T-helper 2 cell treated with Interferon-gamma antibody and Interleukin-4, amounts not matched to agents 100 ng/mL and 5 ng/mL, for 36 hours (primary cell): ENCODE results near the gene ARID3A. TPM values are rescaled to one million over a fixed set of nuclear protein-coding genes. Genes with fewer than 3 reads are reported as not detected.

Source experiments
- intact Hi-C: fragments of 100-400 bp; cut with micrococcal nuclease; formaldehyde crosslinking; loops from one replicate; pipeline ENCODE4 v1.15.1; 2023
- total RNA-seq: library from RNA; stranded (reverse); gene quantifications from 2 replicates; pipeline ENCODE4 v1.2.3, GENCODE V29; 2022

The ARID3A gene
- total RNA-seq, 1 donor from 2014 or later, result 26.8 TPM

DNA sequence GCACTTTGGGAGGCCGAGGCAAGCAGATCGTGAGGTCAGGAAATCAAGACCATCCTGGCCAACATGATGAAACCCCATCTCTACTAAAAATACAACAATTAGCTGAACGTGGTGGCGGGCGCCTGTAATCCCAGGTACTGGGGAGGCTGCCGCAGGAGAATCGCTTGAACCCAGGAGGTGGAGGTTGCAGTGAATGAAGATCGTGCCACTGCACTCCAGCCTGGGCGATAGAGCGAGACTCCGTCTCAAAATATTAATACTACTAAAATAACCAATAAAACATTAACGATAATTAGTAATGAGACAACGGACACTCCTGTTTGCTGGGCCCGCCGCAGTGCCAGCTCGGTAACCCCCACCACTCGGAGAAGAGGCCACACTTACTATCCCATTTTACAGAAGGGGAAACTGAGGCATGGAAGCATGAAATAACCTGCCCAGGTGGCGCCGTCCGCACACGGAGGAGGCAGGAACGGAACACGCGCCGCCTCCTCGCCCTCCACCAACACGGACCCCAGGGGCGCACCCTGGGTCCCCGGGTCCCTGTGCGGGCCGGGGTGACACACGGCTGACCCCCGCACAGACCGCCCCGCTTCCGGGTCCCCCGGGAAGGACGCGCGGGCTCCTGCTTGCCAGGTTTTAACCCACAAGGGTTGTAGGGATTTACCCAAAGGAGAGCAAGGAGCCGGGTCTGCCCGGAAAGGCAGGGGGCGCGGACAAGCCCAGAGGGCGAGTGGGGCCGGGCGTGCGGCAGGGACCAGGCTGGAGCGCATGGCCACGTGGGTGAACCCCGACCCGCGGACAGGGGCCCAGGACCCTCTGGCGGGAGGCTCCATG, 14.4 kb upstream of the ARID3A start:
- intact Hi-C loops, result no loop called here

DNA sequence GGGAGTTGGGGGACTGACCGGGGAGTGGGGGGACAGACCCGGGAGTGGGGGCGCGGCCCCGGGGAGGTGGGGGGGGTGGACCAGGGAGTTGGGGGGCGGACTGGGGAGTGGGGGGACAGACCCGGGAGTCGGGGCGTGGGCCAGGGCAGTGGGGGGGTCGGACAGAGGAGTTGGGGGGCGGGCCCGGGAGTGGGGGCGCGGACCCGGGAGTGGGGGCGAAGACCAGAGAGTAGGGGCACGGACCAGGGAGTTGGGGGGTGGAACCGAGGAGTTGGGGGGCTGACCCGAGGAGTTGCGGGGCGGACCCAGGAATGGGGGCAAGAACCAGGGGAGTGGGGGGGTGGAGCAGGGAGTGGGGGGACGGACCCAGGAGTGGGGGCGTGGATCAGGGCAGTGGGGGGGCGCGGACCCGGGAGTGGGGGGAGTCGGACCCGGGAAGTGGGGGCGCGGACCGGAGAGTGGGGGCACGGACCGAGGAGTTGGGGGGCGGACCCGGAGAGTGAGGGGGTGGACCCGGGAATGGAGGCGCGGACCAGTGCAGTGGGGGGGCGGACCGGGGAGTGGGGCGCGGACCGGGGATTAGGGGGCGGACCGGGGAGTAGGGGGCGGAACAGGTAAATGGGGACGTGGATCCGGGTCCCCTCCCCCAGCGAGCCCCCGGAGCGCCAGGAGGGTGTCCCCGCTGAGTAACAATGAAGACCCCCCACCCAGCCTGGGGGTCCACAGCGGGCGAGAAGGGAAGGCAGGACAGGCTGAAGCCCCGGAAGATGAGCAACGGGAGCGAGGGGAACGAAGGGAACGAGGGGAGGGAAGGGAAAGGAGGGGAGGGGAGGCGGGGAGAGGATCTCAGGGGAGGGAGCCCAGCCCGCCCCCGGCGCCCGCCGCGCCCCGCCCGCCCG, 13.4 kb upstream of the ARID3A start:
- intact Hi-C loops, result no loop called here

DNA sequence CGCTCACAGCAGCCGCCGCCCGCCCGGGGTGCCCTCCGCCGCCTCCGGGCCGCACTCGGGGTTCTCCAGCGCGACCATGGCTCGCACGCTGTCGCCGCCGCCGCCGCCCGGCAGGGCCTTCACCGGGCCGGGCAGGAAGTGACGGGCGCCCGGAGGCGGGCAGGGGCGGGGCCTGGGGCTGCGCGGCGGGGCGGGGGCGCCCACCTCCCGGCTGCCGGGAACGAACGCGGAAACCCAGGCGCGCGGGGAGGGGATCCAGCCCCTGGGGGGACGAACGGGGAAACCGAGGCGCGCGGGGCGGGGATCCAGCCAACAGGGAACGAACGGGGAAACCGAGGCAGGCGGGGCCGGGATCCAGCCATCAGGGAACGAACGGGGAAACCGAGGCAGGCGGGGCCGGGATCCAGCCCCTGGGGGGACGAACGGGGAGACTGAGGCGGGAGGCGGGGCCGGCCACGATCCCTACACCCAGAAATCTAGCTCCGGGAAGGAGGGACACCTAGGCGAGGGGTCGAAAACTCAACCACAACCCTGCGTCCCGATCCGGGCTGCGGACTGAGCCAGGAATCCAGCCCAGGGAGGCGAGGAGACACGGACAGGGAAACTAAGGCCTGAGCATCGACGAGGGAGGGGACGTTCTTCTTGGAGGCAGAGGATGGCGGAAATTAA, 12.6 kb upstream of the ARID3A start, which contains the start of gene R3HDM4:
R3HDM4 (minus strand) TSS at position 140 of the 669 bp plus-strand sequence; CDS start at position 78, 62 bp downstream.
- intact Hi-C loops, result no loop called here

DNA sequence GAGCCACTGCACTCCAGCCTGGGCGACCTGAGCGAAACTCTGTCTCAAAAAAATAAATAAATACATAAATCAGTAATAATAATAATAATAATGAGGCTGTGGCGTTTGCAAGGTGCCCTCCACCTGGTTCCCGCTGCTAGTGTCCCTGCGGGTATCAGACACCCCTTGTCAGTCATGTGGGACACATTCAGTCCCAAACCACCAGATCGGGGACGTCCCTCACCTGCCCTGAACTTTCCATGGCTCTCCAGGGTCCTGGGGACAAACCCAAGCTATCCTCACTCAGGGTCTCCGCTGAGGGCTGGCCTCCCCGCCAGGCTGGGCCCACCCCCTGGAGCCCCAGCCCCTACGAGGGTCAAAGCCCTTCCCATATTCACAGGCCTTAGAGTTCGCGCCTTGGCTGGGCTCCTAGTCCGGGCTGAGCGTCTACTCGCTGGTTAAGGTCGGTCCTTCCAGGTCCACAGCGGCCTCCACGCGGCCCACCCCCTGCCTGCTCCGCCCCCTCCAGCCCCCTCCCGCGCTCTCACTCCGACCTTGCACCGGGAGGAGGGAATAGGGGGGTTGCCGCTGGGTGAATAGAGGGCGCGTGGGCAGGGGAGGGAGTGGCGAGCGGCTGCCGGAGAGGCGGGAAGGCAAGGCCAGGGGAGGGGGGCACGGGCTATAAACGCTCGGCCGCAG, 9.1 kb upstream of the ARID3A start:
- intact Hi-C loops, result no loop called here

DNA sequence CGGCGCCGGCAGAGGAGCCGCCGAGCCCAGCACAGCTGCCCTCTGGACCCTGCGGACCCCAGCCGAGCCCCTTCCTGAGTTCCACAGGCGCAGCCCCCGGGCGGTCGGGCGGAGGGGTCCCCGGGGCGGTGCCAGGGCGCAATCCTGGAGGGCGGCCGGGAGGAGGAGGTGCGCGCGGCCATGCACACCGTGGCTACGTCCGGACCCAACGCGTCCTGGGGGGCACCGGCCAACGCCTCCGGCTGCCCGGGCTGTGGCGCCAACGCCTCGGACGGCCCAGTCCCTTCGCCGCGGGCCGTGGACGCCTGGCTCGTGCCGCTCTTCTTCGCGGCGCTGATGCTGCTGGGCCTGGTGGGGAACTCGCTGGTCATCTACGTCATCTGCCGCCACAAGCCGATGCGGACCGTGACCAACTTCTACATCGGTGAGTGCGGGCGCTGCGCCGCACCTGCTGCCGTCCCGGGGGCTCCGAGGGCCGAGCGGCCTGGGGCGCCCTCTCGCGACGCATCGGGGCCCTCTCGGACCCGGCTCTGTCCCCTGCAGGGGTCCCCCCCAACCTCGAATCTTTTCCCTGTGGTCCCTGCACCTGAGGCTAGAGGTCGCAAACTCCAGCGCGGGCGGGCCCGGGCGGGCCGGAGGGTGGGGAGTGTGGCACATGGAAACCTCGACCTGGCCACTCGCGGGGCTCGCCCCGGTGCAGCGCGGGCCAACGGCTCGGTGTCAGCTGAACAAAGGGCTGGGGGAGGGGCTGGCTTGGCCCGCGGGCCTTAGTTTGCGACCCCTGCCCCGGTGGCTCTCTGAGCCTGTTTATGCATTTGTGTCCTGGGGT, 8.3 kb upstream of the ARID3A start, which contains the start of gene KISS1R:
KISS1R (plus strand) TSS at position 11 of the 829 bp plus-strand sequence; CDS start at position 181, 170 bp downstream.
- intact Hi-C loops, result no loop called here

DNA sequence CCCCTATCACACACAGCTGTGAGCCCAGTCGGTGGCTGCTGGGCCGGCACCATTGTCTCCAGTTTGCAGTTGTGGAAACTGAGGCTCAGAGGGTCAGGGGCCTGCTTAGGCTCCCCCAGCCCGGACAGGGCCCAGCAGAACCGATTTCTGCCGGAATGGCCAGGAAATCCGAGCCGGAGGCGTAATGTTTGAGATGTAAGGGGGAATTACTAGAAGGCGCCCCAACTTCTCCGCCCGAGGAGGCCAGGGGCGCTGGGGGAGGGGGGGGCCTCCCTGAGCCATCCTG, 7.7 kb upstream of the ARID3A start:
- intact Hi-C loops, result no loop called here

DNA sequence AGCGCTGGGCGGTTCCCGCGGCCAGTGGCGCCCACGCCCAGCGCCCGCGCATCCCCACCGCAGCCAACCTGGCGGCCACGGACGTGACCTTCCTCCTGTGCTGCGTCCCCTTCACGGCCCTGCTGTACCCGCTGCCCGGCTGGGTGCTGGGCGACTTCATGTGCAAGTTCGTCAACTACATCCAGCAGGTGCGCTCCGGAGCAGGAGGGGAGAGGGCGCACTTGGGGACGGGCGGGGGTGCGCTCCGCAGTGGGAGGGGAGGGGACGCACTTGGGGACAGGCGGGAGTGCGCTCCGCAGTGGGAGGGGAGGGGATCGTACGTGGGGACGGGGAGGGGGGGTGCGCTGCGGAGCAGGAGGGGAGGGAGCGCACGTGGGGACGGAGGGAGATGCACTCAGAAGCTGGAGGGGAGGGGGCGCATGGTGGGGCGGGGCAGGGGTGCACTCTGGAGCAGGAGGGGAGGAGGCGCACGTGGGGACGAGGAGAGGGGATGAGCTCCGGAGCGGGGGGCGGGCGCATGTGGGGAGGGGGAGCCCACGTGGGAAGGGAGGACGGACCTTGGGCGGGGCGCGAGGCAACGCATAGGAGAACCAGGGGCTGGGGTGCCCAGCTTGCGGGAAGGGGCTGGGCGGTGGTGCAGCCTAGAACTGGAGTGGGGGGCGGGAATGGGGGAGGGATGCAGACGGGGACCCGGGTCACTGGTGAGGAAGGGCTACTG, 7.2 kb upstream of the ARID3A start:
- intact Hi-C loops, result no loop called here

DNA sequence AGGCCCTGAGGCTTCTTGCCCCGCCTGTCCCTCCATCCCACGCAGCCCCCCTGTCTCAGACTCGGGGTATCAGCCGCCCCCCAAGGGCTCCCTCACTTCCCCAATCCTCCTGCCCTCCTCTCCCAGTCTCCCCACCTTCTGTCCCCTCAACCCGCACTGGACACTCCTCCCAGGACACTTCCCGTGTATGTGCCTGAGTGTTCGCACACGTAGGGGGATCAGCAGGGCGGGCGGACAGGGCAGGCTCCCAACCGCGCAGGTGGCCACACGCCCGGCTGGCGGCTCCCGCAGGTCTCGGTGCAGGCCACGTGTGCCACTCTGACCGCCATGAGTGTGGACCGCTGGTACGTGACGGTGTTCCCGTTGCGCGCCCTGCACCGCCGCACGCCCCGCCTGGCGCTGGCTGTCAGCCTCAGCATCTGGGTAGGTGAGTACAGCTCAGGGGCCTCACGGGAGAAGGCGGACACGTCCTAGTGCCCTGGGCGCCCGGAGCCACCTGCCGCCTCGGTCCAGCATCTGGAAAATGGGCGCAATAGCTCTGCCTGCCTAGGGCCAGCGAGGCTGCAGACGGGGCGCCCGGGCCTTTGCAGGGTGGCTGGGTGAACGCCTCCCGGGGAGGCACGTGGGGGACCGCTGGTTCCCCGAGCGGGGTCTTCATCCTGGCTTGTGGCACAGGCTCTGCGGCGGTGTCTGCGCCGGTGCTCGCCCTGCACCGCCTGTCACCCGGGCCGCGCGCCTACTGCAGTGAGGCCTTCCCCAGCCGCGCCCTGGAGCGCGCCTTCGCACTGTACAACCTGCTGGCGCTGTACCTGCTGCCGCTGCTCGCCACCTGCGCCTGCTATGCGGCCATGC, 6.4 kb upstream of the ARID3A start:
- intact Hi-C loops, result loop anchor here (1.0 kb wide), 1 partner anchor 56 kb away; no protein-coding TSS in a partner anchor

DNA sequence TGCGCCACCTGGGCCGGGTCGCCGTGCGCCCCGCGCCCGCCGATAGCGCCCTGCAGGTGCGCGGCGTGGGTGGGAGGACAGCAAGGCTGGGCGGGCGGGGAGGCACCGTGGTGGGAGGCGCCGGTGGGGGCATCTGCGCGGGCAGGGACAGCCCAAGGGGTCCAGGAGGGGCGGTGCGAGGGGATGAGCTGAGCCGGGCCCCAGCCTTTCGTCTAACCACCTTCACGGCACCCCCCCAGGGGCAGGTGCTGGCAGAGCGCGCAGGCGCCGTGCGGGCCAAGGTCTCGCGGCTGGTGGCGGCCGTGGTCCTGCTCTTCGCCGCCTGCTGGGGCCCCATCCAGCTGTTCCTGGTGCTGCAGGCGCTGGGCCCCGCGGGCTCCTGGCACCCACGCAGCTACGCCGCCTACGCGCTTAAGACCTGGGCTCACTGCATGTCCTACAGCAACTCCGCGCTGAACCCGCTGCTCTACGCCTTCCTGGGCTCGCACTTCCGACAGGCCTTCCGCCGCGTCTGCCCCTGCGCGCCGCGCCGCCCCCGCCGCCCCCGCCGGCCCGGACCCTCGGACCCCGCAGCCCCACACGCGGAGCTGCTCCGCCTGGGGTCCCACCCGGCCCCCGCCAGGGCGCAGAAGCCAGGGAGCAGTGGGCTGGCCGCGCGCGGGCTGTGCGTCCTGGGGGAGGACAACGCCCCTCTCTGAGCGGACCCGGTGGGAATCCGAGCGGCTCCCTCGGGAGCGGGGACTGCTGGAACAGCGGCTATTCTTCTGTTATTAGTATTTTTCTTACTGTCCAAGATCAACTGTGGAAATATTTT, 5.6 kb upstream of the ARID3A start:
- intact Hi-C loops, result loop anchor here (1.0 kb wide), 1 partner anchor 57 kb away; no protein-coding TSS in a partner anchor

DNA sequence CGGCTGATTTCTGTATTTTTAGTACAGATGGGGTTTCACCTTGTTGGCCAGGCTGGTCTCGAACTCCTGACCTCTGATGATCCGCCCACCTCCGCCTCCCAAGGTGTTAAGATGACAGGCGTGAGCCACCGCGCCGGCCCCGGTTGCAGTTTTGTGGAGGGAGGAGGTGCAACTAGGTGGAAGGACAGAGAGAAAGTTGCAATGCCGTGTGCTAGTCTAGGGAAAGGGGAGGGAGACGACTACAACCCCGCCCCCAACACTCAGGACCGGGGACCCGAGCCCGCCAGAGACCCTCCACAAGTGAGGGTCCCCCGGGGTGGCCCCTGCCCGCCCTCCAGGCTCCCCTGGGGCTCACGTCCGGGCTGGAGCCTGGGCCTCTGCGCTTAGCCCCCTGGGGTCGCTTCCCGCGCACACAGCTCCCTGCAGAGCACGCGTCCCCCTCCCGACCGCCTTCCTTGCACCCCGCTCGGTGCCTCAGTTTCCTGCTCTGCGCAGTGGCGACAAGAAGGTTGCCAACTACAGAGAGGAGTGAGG, 1.2 kb upstream of the ARID3A start:
- intact Hi-C loops, result loop anchor here (1.0 to 5.0 kb wide), 3 partner anchors 43 to 127 kb away; partner anchors contain the start of genes PTBP1 and WDR18

DNA sequence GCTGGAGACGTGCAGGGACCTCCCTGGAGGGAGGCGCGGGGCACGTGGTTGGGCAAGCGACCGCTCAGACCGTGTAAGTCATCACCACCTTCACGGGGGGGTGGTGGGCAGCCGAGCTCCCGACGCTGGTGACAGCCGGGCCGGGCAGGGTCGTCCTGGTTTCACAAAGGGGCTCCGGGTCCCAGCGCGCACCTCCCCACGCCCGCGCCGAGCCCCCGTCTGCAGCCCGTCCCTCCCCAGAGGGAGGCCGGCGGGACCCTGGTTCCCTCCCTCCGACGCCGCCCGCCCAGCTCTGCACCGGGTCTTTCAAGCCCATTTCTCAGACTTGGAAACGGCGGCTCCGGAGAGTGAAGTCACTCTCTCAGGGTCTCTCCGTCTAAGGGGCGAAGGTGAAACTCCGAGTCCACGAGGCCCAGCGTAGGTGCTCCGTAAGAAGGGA, 729 bp upstream of the ARID3A start:
- intact Hi-C loops, result loop anchor here (1.0 to 5.0 kb wide), 3 partner anchors 42 to 128 kb away; partner anchors contain the start of genes PTBP1 and WDR18

DNA sequence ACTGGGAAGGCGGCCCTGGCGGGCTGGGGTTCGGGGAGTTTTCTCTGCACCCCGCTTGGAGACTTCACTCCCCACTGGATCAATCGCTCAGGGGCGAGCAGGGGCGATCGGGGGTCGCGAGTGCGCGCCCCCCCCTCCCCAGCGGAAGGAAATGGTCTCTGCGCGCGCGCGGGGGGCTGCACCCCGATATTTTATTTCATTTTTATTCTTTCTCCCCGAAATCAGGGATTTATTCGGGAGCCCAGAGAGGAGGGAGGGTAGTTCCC, 421 bp downstream of the ARID3A start:
- intact Hi-C loops, result loop anchor here (5.0 kb wide), 1 partner anchor 41 kb away; no protein-coding TSS in a partner anchor

DNA sequence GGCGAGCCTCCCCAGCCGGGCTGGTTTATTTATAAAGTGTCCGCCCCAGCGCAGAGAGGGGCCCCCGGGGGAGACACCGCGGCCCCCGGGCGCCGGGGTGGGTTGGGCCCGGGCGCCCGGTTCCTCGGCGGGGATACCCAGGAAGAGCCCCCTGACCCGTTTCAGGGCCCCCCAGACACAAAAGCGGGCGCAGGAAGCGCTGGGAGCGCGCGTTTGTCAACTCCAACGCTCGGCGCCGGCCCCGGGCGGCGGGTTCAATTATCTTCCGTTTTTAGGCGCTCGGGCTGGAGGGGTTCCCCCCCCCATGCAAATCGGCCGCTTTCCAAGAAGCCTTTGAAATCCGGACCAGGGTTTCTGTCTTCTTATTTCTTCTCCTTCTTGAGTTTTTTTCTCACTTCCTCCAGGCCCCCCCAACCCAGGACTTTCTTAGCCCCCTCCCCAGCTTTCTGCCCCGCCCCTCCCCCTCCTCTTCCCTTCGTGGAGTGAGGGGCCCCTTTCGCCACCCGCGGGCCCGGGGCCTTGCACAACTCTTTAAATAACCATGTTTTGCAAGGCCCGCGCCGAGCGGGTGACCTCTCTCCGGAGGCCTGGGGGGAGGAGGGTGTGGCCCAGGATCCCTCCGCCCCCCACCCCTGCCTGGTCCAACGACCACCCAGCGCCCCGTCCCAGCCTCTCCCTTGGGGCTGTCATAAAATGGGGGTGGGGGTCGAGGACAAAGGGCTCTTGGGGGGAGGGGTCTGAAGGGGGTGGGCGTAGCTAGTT, 935 bp downstream of the ARID3A start:
- intact Hi-C loops, result loop anchor here (5.0 kb wide), 1 partner anchor 41 kb away; no protein-coding TSS in a partner anchor

DNA sequence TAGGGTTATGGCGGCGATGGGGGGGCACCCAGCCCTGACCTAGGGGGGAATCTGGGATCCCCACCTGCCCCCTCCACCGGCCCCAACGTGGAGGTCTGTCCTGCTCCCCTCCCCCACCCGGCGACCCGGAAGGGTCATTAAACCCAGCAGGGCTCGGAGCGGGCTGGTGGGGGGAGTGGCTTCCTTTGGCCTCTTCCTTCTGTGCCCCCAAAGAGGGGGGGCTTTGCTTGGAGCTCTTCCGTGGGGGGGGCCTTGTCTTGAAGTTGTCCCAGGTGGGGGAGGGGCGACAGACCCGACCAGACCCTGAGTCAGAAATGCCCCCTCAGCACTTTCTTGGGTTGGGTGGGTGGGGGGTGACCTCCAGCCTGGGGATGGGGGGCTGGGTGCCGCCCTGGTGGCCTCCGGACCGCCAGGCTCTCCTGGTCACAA, 1.5 kb downstream of the ARID3A start:
- intact Hi-C loops, result loop anchor here (5.0 kb wide), 1 partner anchor 40 kb away; no protein-coding TSS in a partner anchor

DNA sequence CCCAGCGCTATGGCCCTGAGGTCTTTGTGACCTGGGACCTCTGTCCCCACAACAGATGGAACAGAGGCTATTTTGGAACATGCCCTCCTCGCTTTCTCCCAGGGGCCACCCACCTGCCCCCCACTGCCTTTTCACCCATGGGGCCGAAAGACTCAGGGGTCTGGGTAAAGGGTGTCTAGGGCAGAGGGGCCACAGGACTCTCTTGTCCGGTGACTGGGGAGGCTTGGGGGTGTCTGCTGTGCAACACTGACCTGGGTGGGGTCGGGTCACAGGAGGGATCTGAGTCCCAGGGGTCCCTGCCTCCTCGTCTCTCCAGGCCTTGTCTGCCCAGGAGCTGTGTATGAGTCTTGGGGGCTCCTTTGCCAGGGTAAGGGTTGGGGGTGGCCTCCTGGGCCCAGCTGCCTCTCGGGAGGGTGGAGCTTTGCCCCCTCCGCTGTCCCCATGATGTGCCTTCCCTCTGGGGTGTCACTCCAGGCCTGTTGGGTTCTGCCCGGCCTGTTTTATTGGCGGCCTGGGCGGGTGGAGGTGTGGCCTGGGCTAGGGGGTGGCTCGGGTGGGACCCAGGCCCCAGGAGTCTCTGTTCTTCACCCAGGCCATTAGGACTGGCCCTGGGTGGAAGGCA, 2.1 kb downstream of the ARID3A start:
- intact Hi-C loops, result loop anchor here (5.0 kb wide), 1 partner anchor 39 kb away; no protein-coding TSS in a partner anchor
